ENCODE results near the gene PSMG3.

The PSMG3 gene

DNA sequence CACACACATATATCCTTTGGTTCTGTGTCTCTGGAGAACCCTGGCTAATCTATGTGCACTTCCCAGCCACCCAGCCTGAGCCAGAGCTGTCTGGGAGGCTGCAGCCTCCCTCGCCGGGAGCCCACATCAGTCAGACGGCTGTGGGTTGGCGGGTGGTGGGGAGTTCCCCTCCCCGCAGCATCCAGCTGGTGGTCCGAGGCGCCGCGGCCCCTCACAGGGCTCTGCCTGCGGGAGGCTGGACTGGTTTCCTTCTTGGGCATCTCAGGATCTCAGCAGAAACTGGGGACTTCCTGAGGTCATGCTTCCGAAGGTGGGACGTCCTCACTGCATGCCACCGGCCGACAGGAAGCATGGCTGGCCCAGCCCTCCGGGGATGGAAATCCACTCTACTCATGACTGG, 22.0 kb upstream of the PSMG3 start:
- TF ChIP-seq, protein P1, sequence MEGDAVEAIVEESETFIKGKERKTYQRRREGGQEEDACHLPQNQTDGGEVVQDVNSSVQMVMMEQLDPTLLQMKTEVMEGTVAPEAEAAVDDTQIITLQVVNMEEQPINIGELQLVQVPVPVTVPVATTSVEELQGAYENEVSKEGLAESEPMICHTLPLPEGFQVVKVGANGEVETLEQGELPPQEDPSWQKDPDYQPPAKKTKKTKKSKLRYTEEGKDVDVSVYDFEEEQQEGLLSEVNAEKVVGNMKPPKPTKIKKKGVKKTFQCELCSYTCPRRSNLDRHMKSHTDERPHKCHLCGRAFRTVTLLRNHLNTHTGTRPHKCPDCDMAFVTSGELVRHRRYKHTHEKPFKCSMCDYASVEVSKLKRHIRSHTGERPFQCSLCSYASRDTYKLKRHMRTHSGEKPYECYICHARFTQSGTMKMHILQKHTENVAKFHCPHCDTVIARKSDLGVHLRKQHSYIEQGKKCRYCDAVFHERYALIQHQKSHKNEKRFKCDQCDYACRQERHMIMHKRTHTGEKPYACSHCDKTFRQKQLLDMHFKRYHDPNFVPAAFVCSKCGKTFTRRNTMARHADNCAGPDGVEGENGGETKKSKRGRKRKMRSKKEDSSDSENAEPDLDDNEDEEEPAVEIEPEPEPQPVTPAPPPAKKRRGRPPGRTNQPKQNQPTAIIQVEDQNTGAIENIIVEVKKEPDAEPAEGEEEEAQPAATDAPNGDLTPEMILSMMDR (IDR thresholded peaks at IDR 0.05; ENCODE audit: low read depth, low read length) = no peak
- no peak for DNase-seq (ENCODE audit: extremely low read depth, low read depth)

DNA sequence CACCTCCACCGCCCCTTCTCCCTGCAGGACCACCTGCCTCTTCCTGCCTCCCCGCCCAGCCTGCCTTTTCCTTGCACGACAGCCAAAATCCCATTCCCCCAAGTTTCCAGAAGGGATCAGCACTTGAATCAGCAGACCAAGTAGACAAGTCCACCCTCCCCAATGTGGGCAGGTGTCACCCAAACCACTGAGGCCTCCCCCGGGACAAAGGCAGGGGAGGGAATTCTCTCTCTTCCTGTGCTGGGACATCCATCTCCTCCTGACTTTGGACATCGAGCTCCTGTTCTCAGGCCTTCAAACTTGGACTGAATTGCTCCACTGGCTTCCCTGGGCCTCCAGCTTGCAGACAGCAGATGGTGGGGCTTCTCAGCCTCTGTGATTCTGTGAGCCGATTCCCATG, 21.6 kb upstream of the PSMG3 start:
- DNase-seq (ENCODE audit: extremely low read depth, low read depth) = no peak
- TF ChIP-seq, protein P1 (IDR thresholded peaks at IDR 0.05; ENCODE audit: low read depth, low read length) = no peak

DNA sequence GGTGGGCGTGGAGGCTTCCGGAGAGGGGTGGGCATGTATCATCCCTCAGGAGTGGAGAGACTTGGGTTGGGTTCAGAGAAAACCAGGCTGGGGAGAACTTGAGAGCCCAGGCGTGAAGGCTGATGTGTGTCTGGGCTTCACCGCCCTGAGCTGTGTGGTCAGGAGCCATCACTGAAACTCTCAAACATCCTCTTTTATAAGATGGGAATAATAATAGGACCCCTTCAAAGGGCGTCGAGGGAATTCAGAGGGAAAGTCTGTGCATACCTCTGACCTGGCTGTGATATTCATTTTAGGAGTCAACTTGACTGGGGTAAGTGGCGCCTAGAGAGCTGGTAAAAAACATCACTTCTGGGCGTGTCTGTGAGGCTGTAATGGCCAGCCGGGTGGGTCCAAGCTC, 21.1 kb upstream of the PSMG3 start:
- TF ChIP-seq, protein P1 (IDR thresholded peaks at IDR 0.05; ENCODE audit: low read depth, low read length) = no peak
- DNase-seq (ENCODE audit: extremely low read depth, low read depth) = no peak

GRCh38 chr7:1590476-1590875, 20.6 kb upstream of the PSMG3 start:
- DNase-seq (ENCODE audit: extremely low read depth, low read depth) = no peak
- TF ChIP-seq, protein P1 (IDR thresholded peaks at IDR 0.05; ENCODE audit: low read depth, low read length) = no peak

DNA sequence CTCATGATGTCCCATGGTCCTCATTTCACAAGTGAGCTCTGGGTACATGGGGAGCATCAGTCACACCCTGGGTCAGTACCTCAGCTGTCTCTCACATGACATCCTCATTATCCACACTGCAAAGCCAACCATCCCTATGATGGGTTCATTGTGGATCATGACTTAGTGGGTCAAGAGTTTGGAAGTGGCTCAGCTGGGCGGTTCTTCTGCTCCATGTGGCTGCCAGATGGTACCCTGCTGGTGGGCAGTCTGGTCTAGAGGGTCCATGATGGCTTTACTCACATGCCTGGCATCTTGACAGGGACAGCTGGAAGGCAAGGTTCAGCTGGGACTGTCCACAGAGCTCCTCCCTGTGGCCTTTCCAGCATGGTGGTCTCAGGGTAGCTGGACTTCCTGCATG, 19.1 kb upstream of the PSMG3 start:
- no peak for DNase-seq (ENCODE audit: extremely low read depth, low read depth)
- TF ChIP-seq, protein P1 (IDR thresholded peaks at IDR 0.05; ENCODE audit: low read depth, low read length) = no peak

DNA sequence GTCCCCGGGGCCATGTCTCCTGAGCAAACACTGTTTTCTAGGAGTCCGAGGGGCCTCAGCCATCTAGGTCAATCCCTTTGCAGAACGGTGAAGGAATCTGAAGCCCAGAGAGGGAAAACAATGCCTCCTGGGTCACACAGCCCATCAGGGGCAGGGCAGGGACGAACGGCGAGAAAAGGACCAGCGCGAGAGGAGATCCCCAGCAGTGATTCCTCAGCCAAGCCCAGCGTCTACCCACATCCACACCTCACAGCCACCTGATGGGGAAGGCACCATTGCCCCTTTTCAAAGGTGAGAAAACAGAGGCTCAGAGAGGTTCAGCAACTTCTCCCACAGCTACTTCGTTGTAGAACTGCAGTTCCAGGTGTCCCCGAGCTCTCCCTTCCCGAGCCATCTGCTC, 17.9 kb upstream of the PSMG3 start:
- TF ChIP-seq, protein P1 (IDR thresholded peaks at IDR 0.05; ENCODE audit: low read depth, low read length) = no peak
- DNase-seq (ENCODE audit: extremely low read depth, low read depth) = no peak

DNA sequence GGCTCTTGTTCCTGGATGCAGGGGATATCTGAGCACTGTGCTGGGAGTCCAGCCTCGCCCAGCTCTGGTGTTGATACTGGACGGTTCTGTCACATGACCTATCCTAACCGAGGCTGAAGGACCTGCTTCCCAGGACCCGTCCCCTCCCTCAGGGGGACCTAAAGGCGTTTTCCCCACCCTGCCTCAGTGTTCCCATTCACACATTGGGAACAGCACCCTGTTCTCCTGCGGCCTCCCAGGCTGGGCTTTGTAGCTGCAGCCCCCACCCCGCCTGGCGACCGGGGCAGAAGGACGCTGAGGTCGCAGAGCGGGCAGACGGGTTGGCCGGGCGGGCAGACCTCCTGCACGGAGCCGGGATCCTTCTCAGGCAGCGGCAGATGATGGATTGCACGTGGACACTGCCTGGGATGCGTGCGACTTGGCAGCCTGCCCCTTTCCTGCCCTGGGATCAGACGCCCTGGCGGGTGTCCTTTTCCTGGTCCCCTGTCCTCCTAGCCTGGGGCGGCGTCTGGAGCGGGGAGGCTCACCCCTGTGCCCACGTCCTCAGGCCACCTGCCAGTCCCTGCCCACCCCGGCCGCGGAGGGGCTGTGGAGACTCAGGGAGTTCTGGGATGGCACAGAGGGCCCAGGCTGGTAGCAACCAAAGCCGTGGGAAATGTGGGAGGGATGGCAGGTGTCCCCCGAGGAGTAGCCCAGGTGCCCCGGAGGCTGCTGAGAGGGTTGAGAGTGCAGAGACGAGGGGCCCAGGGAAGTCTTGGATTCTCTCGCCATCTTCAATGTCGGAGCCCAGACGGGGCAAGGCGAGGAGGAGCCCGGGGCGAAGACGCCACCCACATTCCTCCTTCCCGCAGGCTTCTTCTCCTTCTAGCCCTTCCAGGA, 17.2 kb upstream of the PSMG3 start:
- DNase-seq (ENCODE audit: extremely low read depth, low read depth) = no peak
- TF ChIP-seq, protein P1 (IDR thresholded peaks at IDR 0.05; ENCODE audit: low read depth, low read length) = no peak
